ENCODE data around the gene CUEDC2. TPM values are rescaled to one million over a fixed set of nuclear protein-coding genes. Genes with fewer than 3 reads are reported as not detected.

CUEDC2 gene
- total RNA-seq, 1 donor from 2014 or later, result 86.1 TPM

DNA sequence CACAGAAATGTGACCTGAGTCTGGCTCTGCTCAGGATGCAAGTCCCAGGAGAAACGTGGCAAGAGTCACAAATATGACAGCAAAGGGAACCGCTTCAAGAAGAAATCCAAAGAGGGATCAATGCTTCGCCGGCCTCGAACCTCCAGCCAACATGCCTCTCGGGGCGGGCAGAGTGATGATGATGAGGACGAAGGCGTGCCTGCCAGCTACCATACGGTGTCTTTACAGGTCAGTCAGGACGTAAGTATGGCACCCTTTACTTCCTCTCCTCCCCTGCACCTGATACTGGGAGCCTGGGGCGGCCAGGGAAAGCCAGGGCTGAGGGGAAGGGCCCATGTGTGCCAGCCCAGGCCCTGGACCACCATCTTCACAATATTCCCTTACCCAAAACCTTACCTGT lies 55.5 kb downstream of the CUEDC2 start:
- no peaks in the 10 kb centered on the region for H3K27me3 Mint-ChIP-seq
- H3K9me3 Mint-ChIP-seq, result no peaks in the 10 kb centered on the region
- no peak overlapping the region for H3K4me3 Mint-ChIP-seq
- peaks cover 7% of the 10 kb centered on the region for H3K36me3 Mint-ChIP-seq
- H3K4me1 Mint-ChIP-seq (ENCODE audit: unreplicated experiment), result no peaks in the 10 kb centered on the region
- TF ChIP-seq, protein P1, sequence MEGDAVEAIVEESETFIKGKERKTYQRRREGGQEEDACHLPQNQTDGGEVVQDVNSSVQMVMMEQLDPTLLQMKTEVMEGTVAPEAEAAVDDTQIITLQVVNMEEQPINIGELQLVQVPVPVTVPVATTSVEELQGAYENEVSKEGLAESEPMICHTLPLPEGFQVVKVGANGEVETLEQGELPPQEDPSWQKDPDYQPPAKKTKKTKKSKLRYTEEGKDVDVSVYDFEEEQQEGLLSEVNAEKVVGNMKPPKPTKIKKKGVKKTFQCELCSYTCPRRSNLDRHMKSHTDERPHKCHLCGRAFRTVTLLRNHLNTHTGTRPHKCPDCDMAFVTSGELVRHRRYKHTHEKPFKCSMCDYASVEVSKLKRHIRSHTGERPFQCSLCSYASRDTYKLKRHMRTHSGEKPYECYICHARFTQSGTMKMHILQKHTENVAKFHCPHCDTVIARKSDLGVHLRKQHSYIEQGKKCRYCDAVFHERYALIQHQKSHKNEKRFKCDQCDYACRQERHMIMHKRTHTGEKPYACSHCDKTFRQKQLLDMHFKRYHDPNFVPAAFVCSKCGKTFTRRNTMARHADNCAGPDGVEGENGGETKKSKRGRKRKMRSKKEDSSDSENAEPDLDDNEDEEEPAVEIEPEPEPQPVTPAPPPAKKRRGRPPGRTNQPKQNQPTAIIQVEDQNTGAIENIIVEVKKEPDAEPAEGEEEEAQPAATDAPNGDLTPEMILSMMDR (conservative IDR thresholded peaks at IDR 0.05), result no peak
- no peak overlapping the region for H3K27ac Mint-ChIP-seq
- DNase-seq (ENCODE audit: extremely low spot score, unreplicated experiment), result no peak

DNA sequence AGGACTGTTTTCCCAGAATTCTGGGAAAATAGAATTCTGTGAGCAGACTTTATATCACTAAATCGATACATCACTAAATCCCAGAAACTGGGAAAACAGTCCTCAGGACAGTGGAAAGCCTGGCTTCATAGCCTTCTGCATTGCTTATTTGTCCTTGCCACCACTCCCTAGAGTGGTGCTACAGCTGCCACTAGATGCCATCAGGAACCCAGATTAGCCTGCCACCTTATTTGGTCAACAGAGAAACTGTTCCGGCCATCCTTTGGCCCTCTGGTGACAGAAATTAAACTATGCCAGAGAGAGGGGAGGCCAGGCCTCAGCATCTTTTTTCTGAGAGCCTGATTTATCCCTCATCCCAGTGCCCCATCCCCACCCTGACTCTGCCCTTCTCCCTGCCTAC lies 56.5 kb downstream of the CUEDC2 start:
- Mint-ChIP-seq H3K27me3 (no peaks in the 10 kb centered on the region), H3K9me3 (no peaks in the 10 kb centered on the region), H3K36me3 (peaks cover 14% of the 10 kb centered on the region), H3K4me3 (no peak overlapping the region), H3K4me1 (ENCODE audit: unreplicated experiment) (no peaks in the 10 kb centered on the region), H3K27ac (no peak overlapping the region)
- TF ChIP-seq, protein P1 (conservative IDR thresholded peaks at IDR 0.05), result no peak
- no peak for DNase-seq (ENCODE audit: extremely low spot score, unreplicated experiment)

DNA sequence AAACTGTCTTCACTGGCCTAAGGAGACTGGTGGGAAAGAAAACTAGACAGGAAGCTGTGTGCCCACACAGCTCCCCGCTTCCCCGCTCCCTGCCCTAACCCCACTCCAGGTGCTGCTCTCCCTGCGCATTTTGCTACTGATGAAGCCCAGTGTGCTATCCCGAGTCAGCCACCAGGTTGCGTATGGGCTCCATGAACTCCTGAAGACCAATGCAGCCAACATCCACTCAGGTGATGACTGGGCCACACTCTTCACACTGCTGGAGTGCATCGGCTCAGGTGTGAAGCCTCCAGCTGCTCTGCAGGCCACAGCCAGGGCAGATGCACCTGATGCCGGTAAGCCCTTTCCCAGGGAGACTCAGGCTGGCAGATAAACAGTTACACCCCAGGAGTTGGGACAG lies 57.1 kb downstream of the CUEDC2 start:
- Mint-ChIP-seq H3K36me3 (peaks cover 20% of the 10 kb centered on the region), H3K27ac (no peak overlapping the region), H3K27me3 (no peaks in the 10 kb centered on the region), H3K9me3 (no peaks in the 10 kb centered on the region), H3K4me3 (no peak overlapping the region), H3K4me1 (ENCODE audit: unreplicated experiment) (no peaks in the 10 kb centered on the region)
- TF ChIP-seq, protein P1 (conservative IDR thresholded peaks at IDR 0.05), result peak; percentile 18
- DNase-seq (ENCODE audit: extremely low spot score, unreplicated experiment), result no peak

Small RNAs within 50 kb of the gene (microRNA-seq; reads per million reads assigned to microRNA genes)
- gene MIR146B, result 62.8 reads per million, percentile 57 among the genes with 10 or more reads in this experiment

Other genes with a start within 250 kb of the CUEDC2 start
- gene ELOVL3, start 206.3 kb downstream of the CUEDC2 start, total RNA-seq (ENCODE audit: low replicate concordance), result 0.22 TPM in 1 of 2 replicates, not detected in the other
- gene PITX3, start 191.1 kb downstream of the CUEDC2 start, total RNA-seq (ENCODE audit: low replicate concordance), result 0.34 TPM in 1 of 2 replicates, not detected in the other
- gene GBF1, start 187.0 kb downstream of the CUEDC2 start, total RNA-seq (ENCODE audit: low replicate concordance), result 48.7 and 61.9 TPM in 2 replicates
- gene NFKB2, start 36.9 kb downstream of the CUEDC2 start, total RNA-seq (ENCODE audit: low replicate concordance), result 29.7 and 47.1 TPM in 2 replicates
- 7.8 and 9.3 TPM in 2 replicates for gene PSD, start 13.8 kb downstream of the CUEDC2 start, total RNA-seq (ENCODE audit: low replicate concordance)
- 14.8 and 19.0 TPM in 2 replicates for gene FBXL15, start 11.7 kb downstream of the CUEDC2 start, total RNA-seq (ENCODE audit: low replicate concordance)
- 0.75 and 2.3 TPM in 2 replicates for gene C10orf95, start 19.0 kb upstream of the CUEDC2 start, total RNA-seq (ENCODE audit: low replicate concordance)
- gene ACTR1A, start 70.1 kb upstream of the CUEDC2 start, total RNA-seq (ENCODE audit: low replicate concordance), result 73.1 and 95.4 TPM in 2 replicates
- 18.5 and 29.4 TPM in 2 replicates for gene SUFU, start 71.4 kb upstream of the CUEDC2 start, total RNA-seq (ENCODE audit: low replicate concordance)
- gene TRIM8, start 211.9 kb upstream of the CUEDC2 start, total RNA-seq (ENCODE audit: low replicate concordance), result 81.6 and 124 TPM in 2 replicates

Measured in type B pancreatic cell (in vitro differentiated cells).